Hematopoietic multipotent progenitor cell treated with erythropoietin and hydrocortisone succinate and interleukin-3 and kit ligand, for 15 days (in vitro differentiated cells): Measurements from ENCODE around the gene CMIP.

Experiments
- DNase-seq: peaks from one replicate; pipeline ENCODE4 v3.0.0-alpha.2; 2015; ENCODE audit warnings: low spot score

CMIP gene

DNA sequence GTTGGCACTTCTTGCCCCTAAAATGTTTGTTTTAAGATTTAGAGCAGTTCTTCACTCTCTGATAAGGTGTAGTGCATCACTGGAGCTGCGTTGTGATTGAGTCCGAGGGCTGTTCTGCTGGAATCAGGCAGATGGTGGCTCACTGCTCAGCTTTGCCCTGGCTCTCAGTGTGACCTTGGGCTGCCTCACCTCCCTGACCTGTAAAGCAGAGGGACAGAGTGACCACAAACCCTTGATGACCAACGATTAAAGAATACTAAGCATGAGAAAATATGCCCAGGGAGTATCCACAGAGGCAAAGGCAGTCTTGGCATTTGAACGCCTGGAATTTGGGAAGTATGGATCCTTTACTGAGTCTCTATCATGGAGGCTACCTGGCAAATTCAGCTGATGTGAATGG lies 18.1 kb downstream of the CMIP start:
- no peak for DNase-seq

DNA sequence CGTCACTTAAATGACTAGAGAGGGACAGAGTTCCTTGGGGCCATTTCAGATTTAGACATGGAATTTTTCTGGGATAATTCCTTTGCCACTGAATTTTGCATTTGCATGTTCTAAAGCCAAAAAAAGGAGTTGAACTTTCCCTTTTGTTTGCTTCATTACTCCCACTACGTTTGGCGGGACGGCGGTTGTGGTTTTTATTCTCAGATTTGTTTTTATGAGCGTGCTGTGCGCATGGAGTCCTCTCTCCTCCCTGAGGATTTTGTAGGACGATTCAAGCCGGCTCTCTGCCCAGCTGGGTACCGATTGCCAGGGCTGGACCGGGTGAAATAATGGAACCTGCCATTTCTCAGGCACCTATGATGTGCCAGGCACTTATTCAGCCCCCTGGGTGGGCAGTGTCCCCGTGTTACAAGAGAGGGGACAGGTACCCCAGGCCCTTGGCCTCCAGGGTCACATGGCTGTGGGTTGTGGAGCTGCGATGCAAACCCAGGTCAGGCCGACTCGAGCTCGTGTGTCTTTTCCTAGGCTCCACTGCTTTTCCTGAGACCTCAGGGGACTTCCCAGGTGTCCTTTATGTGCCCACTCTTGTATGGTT lies 18.8 kb downstream of the CMIP start:
- no peak for DNase-seq

DNA sequence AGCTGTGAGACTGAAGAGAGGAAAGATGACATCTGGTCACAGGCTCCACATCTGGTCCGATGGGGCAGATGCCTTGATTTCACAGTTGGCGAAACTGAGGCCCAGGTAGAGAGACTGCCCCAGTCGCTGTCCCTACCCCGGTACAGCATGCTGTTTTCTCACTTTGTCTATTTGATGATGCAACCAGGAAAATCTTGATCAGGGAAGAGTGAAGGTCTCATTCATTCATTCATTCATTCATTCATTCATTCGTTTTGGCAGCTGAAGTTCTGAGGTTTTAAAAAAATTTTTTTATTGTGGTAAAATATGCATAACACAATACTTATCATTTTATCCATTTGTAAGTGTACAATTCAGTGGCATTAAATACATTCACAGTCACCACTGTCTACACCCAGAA lies 19.7 kb downstream of the CMIP start:
- no peak for DNase-seq

DNA sequence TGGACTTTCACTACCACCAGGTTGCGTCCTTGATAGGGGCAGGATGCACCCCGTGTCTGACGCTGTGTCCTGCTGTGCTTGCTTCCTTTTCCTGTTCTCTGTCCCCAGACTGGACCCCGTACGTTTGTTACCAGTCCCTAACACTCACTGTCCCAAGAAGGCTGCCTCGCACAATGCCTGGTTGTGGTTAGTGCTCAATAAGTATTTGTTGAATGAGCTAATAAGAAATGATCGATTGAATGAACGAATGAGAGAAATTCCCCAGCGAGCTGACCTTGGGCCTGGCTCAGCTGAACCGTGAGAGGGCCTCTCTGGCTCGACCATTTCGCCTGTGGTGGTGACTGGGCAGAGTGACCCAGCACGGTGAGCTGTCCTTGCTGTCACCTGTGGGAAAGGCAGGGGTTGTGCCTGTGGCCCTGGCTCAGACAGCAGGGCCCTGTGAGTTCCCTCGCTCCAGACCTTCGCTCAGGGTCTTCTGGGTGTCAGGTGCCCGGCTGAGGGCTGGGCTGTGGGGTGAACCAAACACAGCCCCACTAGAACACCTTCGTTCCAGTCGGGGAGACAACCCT lies 20.9 kb downstream of the CMIP start:
- no peak for DNase-seq

DNA sequence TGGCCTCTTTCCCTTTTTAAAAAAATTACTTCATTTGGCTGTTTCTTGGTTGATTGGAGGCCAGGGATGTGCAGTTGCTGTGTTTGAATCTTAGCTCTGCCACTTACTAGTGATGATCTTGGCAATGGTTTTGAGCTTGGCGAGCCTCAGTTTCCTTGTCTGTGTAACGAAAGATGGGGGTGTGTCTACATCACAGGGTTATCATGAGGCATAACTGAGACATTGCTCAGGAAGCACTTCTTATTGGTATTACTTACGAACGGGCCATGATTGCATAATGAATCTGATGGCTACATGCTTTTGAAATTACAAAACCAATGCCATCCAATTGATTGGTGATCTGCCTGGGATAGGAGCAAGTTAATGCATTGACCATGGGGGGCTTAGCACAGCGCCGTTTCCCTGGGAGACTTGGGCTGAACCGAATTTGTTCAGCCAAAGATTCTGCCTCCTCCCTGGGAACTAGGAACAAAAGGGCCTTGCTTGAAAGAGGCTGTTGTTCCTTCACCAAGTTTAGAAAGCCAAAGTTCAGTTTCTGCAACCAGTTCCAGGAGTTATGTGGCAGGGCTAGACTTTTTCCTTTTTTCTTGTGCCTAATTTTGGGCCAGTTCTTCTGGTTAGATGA lies 21.9 kb downstream of the CMIP start:
- DNase-seq, result no peak

DNA sequence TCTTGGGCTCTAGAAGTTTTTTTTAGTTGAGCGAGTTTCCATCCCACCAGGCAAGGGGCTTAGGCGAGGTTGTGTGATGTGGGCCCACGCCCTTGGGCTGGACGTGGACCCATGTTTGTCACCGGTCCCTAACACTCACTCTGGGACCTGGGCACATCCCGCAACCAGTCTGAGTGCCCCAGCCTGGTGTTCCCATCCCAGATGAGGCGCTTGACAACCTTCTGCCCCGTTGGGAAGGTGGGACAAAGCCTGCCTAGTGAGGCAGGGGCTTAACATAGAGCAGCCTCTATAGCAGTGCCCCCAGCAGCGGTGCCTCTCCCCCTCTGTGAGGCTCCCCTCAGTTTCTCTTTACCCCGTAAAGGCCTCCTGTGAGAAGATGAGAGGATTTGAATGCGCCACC lies 22.5 kb downstream of the CMIP start:
- DNase-seq, result no peak

DNA sequence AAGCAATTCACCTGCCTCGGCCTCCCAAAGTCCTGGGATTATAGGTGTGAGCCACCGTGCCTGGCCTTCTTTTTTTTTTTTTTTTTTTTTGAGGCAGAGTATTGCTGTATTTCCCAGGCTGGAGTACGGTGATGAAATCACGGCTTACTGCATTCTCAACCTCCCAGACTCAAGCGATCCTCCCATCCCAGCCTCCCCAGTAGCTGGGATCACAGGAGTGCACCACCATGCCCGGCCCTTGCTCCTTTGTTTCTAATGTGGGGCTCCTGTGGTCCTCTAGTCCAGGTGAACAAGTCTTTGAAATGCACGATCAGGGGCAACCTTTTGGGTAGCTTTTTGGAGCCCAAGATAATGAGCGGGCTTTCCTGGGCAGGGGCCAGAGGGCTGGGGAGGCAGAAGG lies 23.2 kb downstream of the CMIP start:
- no peak for DNase-seq

DNA sequence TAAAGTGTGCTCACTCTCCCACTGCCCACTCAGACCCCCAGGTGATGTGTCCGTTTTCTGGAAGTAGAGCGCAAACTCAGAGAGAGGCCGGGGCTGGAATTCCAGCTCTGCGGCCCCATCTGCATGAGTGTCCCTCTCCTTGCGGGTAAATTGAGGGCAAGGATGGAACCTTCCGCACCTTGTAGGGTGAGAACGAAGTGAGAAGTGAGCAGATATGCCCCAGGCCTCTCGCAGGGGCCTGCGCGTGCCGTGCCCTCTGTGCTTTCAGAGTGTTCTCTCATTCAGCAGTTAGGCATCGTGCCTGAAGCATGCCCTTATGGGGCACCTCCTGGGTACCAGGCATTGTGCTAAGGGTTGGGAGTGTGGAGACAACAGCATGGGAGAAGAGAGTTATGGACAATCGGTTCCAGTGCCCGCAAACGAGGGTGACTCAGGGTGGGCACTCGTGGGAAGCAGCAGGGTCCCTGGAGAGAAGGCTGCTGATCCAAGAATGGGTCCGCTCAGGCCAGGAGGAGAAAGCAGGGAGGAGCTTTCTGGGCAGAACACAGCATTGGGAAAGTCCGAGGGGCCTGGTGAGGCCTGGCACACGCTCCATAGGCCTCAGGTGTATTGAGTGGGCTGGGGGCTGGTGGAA lies 23.8 kb downstream of the CMIP start:
- DNase-seq, result no peak

DNA sequence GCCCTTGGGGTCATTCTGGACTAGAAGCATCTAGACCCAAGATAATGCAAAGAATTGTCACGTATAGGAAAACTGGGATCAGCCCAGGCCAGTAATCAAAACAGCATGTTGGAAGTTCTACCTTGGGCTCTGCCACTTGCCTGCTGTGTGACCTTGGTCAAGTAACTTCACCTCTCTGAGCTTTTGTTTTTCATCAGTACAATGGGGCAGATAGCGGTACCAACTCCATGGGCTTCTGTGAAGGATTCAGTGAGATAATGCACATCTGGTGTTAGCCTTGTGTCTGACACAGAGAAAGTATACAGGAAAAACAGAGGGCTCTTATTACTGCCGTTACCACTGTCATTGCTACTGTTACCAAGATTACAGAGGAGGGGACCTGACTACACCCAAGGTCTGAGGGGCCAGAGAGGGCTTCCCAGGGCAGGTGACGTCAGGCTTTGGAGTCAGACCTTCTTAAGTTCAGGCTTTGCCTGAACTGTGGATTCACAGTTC lies 24.6 kb downstream of the CMIP start:
- no peak for DNase-seq

DNA sequence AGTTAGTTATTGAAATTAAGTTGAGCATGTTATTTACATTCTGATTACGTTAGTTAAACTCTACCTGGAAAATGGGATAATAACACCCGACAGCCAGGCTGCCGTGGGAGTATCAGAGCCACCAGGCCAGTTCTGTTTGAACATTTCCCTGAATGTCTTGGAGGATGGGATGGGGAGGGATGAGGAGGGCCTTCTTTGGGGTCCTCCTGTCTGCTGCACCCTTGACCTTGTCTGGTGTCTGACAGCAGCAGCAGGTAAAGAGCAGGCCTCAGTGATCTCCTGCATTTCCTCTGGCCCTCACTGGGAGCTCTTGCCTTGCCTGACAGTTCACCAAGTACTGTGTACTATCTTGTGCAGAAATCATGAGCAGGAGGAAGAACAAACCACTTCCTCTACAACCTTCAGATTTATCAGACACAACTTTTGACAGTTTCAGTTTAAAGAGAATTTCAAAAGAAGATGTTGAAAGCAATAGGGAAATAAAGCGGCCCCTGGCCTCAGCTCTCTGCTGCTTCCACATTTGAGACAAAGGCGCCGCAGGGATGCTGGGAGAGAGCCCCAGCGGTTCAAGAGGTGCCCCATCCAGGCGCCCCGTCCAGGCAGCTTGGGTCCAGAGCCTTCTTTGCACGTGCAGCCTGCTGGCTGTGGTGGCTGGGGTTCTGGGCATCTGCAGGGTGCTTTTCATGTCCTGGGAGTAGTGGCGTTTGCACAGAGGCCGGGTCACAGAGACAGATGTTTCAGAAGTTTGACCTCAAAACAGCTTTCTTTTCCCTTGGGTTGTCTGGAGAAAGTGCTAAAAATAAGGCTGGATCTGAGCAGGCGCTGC lies 25.3 kb downstream of the CMIP start:
- no peak for DNase-seq

DNA sequence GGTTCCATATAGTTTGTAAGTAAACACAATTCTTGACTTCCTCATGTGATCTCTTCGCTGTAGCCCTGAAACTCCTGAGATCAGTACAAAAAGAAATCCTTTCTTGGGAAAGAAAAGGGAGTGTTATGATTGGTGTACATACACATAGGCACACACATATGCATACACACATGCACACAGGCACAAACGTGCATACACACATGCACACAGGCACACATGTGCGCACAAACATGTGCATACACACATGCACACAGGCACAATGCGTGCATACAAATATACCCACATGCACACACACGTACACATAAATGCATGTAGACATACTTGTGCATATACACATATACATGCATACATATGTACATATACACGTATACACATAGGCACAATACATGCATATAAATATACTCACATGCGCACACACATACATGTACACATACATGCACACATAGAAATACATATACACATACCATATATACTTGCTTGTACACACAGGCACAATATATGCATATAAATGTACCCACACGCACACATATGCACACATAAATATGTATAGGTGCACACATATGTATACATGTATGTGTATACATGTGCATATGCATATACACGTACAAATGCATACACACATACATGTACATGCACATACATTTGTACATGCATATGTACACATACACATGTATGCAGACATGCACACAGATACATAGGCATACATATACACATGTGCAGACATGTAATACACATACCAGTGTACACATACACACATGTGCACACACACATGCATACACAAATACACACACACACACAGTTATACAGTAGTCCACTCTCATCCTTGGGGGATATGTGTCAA lies 26.4 kb downstream of the CMIP start:
- DNase-seq, result no peak

DNA sequence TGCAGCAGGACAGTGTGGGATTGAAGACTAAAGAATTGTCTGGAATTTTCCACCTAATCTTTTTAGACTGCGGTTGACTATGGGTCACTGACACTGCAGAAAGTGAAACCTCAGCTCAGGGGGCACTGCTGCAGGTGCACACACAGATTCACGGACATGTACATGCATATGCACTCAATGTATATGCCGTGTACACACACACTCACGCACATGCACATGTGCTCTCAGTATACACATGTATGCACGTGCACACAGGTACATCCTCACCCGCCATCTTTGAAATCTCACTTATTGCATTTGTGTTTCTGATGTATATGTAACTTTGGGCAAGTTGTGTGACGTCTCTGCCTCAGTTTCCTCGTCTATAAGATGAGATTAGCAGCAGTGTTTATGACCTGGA lies 27.3 kb downstream of the CMIP start:
- no peak for DNase-seq

DNA sequence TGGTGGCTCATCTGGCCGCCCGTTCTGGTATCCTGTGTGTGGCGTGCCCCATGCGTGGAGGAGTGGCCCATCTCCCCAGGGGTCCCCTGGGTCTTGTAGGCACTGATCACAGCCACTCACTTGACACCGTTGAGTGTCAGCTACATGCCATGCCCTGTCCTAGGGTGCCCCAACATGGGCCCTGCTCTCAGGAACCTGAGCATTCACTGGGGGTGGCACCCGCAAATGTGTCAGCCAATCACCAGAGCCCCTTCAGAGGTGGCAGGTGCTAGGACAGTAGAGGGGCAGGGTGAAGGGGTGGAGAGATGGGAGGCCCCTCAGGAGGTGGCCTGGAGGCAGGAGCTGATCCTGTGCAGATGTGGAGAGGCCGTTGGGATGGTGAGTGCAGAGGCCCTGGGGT lies 27.8 kb downstream of the CMIP start:
- no peak for DNase-seq

DNA sequence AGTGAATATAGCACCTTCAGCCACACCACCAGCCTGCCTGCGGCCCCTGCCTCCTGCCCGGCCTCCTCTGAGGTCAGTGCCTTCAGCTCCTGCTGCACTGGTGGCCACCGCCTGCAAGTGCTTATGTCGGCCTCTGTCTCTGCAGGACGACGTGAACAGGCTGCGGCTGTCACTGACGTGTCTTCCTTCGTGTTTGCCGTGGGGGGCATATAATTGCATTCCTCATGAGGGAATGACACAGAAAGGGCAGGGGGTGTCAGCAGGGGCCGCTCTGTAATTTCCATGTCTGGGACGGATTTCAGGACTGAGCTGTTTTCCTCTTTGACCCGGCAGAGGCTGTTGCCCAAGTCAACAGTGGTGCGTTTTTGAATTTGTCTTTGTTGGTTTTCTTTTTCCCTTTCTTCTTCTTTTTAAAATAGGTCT lies 28.5 kb downstream of the CMIP start:
- no peak for DNase-seq

DNA sequence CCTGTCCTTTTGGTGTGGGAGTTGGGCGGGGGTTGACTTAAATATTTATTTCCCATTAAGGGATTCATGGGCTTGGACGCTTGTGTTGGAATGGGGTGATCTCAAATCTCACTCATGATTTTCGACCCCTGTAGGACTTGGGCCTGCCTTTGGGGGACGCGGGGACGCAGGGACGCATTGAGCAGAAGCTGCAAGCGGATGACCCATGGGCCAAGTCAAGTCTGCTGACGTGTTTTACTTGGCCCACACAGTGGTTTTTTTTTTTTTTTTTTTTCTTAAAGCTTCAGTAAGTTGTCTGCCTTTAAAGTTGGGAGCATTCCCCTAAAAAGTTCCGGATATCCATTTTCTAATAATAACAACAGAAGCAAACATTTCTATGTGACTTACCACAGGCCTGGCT lies 28.9 kb downstream of the CMIP start:
- DNase-seq, result no peak

DNA sequence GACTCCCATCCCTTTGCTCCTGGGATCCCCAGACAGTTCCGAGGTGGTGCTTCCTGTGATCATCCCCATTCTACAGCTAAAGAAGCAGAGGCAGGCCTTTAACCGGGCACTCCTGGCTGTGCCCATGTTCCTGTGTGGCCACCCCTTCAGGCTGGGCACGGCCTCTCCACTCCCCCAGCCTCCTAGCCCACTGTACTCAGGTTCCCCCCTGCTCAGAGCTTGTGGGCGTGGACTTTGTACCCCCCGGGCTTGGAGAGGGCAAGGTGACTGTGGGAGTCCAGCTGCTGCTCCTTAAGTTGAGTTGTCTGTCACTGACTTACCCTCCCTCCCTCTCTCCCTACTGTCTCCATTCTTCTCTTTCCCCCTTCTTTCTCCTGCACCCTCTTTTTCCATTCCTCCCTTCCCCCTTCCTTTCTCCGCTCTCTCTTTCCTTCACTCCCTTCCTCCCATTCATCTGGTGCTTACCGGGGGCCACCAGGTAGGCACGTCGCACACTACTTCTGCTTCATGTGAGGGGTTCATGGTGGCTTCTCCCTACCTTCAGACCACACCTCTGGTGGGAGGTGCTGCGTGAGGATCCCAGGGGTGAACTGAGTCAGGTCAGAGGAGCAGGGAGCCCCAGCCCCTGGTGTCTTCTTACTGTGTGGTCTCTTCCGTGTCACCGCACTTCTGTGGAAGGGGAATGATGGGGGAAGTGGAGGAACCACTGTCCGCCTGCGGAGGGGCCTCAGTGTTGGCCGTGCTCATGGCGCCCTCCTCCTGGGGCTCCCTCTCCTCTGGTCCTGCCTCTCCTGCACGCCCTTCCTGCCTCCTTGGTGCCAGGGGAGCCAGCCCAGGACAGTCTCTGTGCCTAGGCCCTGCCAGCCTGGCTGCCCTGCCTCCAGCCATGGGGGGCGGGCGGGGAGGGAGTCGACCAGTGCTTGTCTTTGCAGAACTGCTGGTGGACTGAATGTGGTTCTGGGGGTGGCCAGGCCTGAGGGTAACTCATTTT lies 29.7 kb downstream of the CMIP start:
- no peak for DNase-seq

DNA sequence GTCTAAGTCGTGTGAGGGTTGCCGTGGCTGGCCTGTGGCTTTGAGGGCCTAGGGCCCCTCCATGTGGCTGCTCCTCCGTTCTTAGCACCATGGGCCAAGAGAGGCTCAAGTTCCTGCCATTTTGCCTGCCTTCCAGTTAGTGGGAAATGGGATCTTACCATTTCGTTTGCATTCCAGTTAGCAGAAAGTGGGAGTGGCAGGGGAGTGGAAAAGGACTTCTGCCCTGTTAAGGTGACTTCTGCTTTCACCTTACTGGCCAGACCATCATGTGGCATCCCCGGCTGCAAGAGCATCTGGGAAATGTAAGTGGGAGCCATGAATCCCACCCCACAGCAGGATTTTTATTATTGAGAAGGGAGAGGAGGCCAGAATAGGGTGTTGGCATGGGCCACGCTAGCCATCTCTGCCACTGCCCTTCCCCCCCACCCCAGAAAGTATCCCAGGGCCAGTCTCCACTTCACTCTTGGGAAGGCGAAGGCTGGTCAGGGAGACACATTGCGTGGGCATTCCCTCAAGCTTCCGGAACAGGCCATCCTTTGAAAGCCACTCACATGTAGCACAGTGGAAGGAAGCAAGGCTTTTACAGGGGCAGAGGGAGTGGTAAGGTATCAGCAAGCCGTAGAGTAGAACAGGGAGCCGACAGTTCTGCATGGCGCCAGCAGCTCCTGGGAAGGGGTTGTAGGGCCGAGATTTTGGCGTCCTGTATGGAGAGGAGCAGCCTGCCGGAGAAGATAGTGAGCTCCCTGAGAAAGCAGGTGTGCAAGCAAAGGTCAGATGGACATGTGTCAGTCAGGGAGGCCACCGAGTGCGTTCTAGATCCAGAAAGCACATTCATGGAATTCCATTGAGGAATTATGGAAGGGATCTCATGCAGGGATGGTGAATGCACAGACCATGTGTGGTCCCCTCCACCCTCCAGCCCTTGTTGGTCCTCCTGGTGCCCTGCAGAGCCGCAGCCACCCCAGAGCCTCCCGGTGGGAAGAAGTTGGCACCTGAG lies 33.4 kb downstream of the CMIP start:
- no peak for DNase-seq

DNA sequence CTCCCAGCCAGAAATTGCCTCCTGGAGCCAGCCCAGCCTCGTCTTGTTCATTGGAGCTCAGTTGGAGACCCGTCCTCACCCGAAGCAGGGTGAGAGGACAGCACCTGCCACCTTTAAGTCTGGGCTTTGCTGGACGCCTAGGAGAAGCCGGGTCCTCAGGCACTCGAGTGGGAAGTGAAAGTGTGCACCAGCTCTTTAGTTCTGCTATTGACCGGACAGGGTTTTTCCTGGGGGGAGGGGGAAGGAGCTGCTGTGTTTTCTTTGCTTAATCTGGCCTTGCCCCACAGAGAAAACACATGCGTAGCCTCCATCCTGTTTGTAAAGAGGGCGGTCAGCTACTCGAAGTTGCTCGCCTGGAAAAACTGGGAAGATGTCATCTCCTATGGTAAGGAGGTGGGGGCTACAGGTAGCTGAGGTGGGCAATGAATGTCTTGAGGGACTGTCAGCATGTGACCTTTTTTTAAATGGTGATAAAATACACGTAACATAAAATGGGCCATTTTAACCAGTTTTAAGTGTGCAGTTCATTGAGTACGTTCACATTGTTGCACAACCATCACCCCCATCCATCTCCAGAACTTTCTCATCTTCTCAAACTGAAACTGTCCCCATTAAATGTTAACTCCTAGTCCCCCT lies 34.4 kb downstream of the CMIP start:
- DNase-seq, result no peak
